ENCODE measurements around the gene TNPO3. TPM values are rescaled to one million over a fixed set of nuclear protein-coding genes. Genes with fewer than 3 reads are reported as not detected.

The TNPO3 gene
- total and polyA plus RNA-seq, 10 of the 15 experiments (the other 5 are each of a cell fraction or from before 2014, with no cell fraction given): 17.6 to 91.8 (median 65.9) TPM

DNA sequence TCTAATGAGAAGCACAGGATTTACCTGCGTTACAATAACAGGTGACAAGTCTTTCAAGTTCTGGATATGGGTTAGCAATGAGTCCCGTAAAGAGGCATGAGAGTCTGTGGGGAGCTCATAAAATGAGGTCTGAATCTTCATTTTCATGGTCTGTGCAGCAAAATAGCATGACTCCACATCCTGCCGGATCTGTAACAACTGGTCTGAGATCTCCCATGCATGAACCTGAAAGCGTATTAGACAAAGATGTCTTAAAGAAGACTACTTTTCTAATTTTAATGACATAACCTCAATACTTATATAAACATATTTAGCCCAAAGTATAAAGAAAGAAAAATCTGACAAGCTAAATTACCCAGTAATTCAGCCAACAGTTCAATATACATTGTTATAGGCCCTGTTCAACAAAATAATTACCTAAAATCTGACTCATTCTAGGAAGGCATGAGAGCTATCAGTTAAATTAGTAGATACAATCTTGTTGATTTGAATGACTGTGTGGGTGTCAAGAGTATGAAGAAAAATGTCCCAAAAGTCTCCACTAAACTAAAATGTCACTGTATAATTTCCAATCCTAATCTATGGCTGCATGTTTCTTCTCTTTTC, 36.9 kb downstream of the TNPO3 start (continued):
- TF ChIP-seq BHLHE40 (IDR thresholded peaks at IDR 0.05; ENCODE audit: borderline replicate concordance in 1 of 2, low read depth in 2 of 2, low read length in 1 of 2): peak in 1 of 2 experiments; percentile 12; a peak in 1 of 4 replicates
- TF ChIP-seq BACH1 (IDR thresholded peaks at IDR 0.05; ENCODE audit: borderline replicate concordance): no peak
- TF ChIP-seq RUNX3 (IDR thresholded peaks at IDR 0.05; ENCODE audit: low read length): peak; percentile 65
- no peak for TF ChIP-seq RB1 (IDR thresholded peaks at IDR 0.05; ENCODE audit: borderline replicate concordance)
- peak; percentile 83 for TF ChIP-seq JUNB (IDR thresholded peaks at IDR 0.05)
- TF ChIP-seq SRF (IDR thresholded peaks at IDR 0.05; ENCODE audit: low read depth in 2 of 2, low read length in 2 of 2): no peak
- TF ChIP-seq CBX3 (IDR thresholded peaks at IDR 0.05; ENCODE audit: borderline replicate concordance, low read depth): no peak
- no peak for TF ChIP-seq CBFB (IDR thresholded peaks at IDR 0.05; ENCODE audit: low read depth)
- TF ChIP-seq, protein P1, sequence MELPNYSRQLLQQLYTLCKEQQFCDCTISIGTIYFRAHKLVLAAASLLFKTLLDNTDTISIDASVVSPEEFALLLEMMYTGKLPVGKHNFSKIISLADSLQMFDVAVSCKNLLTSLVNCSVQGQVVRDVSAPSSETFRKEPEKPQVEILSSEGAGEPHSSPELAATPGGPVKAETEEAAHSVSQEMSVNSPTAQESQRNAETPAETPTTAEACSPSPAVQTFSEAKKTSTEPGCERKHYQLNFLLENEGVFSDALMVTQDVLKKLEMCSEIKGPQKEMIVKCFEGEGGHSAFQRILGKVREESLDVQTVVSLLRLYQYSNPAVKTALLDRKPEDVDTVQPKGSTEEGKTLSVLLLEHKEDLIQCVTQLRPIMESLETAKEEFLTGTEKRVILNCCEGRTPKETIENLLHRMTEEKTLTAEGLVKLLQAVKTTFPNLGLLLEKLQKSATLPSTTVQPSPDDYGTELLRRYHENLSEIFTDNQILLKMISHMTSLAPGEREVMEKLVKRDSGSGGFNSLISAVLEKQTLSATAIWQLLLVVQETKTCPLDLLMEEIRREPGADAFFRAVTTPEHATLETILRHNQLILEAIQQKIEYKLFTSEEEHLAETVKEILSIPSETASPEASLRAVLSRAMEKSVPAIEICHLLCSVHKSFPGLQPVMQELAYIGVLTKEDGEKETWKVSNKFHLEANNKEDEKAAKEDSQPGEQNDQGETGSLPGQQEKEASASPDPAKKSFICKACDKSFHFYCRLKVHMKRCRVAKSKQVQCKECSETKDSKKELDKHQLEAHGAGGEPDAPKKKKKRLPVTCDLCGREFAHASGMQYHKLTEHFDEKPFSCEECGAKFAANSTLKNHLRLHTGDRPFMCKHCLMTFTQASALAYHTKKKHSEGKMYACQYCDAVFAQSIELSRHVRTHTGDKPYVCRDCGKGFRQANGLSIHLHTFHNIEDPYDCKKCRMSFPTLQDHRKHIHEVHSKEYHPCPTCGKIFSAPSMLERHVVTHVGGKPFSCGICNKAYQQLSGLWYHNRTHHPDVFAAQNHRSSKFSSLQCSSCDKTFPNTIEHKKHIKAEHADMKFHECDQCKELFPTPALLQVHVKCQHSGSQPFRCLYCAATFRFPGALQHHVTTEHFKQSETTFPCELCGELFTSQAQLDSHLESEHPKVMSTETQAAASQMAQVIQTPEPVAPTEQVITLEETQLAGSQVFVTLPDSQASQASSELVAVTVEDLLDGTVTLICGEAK (IDR thresholded peaks at IDR 0.05; ENCODE audit: borderline replicate concordance): no peak
- no peak for TF ChIP-seq KLF5 (IDR thresholded peaks at IDR 0.05; ENCODE audit: partially characterized antibody)
- TF ChIP-seq, protein P2, sequence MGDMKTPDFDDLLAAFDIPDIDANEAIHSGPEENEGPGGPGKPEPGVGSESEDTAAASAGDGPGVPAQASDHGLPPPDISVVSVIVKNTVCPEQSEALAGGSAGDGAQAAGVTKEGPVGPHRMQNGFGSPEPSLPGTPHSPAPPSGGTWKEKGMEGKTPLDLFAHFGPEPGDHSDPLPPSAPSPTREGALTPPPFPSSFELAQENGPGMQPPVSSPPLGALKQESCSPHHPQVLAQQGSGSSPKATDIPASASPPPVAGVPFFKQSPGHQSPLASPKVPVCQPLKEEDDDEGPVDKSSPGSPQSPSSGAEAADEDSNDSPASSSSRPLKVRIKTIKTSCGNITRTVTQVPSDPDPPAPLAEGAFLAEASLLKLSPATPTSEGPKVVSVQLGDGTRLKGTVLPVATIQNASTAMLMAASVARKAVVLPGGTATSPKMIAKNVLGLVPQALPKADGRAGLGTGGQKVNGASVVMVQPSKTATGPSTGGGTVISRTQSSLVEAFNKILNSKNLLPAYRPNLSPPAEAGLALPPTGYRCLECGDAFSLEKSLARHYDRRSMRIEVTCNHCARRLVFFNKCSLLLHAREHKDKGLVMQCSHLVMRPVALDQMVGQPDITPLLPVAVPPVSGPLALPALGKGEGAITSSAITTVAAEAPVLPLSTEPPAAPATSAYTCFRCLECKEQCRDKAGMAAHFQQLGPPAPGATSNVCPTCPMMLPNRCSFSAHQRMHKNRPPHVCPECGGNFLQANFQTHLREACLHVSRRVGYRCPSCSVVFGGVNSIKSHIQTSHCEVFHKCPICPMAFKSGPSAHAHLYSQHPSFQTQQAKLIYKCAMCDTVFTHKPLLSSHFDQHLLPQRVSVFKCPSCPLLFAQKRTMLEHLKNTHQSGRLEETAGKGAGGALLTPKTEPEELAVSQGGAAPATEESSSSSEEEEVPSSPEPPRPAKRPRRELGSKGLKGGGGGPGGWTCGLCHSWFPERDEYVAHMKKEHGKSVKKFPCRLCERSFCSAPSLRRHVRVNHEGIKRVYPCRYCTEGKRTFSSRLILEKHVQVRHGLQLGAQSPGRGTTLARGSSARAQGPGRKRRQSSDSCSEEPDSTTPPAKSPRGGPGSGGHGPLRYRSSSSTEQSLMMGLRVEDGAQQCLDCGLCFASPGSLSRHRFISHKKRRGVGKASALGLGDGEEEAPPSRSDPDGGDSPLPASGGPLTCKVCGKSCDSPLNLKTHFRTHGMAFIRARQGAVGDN (IDR thresholded peaks at IDR 0.05): no peak
- TF ChIP-seq, protein P3, sequence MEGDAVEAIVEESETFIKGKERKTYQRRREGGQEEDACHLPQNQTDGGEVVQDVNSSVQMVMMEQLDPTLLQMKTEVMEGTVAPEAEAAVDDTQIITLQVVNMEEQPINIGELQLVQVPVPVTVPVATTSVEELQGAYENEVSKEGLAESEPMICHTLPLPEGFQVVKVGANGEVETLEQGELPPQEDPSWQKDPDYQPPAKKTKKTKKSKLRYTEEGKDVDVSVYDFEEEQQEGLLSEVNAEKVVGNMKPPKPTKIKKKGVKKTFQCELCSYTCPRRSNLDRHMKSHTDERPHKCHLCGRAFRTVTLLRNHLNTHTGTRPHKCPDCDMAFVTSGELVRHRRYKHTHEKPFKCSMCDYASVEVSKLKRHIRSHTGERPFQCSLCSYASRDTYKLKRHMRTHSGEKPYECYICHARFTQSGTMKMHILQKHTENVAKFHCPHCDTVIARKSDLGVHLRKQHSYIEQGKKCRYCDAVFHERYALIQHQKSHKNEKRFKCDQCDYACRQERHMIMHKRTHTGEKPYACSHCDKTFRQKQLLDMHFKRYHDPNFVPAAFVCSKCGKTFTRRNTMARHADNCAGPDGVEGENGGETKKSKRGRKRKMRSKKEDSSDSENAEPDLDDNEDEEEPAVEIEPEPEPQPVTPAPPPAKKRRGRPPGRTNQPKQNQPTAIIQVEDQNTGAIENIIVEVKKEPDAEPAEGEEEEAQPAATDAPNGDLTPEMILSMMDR (IDR thresholded peaks at IDR 0.05 in 2 of 3, conservative IDR thresholded peaks at IDR 0.05 in 1 of 3; ENCODE audit: control insufficient read depth in 2 of 3, extremely low read depth in 1 of 3, insufficient read depth in 1 of 3, low read depth in 3 of 3, low read length in 3 of 3): no peak
- TF ChIP-seq HCFC1 (IDR thresholded peaks at IDR 0.05; ENCODE audit: low read length): no peak
- TF ChIP-seq, protein P4, sequence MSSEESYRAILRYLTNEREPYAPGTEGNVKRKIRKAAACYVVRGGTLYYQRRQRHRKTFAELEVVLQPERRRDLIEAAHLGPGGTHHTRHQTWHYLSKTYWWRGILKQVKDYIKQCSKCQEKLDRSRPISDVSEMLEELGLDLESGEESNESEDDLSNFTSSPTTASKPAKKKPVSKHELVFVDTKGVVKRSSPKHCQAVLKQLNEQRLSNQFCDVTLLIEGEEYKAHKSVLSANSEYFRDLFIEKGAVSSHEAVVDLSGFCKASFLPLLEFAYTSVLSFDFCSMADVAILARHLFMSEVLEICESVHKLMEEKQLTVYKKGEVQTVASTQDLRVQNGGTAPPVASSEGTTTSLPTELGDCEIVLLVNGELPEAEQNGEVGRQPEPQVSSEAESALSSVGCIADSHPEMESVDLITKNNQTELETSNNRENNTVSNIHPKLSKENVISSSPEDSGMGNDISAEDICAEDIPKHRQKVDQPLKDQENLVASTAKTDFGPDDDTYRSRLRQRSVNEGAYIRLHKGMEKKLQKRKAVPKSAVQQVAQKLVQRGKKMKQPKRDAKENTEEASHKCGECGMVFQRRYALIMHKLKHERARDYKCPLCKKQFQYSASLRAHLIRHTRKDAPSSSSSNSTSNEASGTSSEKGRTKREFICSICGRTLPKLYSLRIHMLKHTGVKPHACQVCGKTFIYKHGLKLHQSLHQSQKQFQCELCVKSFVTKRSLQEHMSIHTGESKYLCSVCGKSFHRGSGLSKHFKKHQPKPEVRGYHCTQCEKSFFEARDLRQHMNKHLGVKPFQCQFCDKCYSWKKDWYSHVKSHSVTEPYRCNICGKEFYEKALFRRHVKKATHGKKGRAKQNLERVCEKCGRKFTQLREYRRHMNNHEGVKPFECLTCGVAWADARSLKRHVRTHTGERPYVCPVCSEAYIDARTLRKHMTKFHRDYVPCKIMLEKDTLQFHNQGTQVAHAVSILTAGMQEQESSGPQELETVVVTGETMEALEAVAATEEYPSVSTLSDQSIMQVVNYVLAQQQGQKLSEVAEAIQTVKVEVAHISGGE (CRISPR knock-in tag; IDR thresholded peaks at IDR 0.05): no peak
- TF ChIP-seq ZZZ3 (IDR thresholded peaks at IDR 0.05; ENCODE audit: control insufficient read depth, insufficient read length, low read depth): no peak
- TF ChIP-seq TCF3 (IDR thresholded peaks at IDR 0.05; ENCODE audit: borderline replicate concordance, insufficient read depth, low read depth, low read length): no peak
- no peak for TF ChIP-seq NBN (IDR thresholded peaks at IDR 0.05)
